ENCODE measurements around the gene OTUB2. TPM values are rescaled to one million over a fixed set of nuclear protein-coding genes. Genes with fewer than 3 reads are reported as not detected.

The OTUB2 gene
- total RNA-seq, 3 donors from 2014 or later (not counting 1 experiment from before 2014, with no cell fraction given), result 0.09 to 0.13 TPM; not detected in 1

DNA sequence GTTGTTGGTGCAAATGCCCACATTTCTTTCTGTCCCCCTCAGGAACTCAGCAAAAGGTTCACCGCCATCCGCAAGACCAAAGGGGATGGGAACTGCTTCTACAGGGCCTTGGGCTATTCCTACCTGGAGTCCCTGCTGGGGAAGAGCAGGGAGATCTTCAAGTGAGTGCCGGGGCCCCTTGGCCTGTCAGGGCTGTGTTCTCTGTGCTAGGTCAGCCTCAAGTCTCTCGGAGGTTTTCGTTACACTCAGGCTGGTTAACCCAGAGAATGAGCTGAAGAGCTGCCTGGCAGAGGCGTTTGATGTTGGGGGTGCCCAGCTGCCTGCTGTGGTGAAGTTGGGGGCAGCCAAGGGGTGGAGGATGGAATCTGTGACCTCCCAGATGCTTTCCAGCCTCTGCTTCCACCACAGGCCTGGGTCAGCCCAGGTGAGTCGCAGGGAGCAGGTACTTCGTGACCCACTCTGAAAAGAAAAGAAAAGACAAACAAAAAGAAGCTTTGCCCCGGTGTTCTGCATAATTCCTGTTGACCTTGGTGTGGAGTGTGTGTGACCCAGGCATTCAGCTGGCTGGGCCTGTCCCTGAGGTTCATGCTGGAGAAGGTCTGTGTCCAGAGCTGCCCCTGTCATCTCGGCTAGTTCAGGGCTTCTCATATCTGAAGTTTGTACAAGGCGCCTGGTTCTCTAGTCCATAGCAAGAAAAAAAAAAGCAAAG lies 12.9 kb downstream of the OTUB2 start:
- Mint-ChIP-seq H3K36me3 (no peaks in the 10 kb centered on the region), H3K4me3 (no peak overlapping the region), H3K27me3 (ENCODE audit: low read depth in 2 of 2) (peaks cover 4 to 6% of the 10 kb centered on the region in 2 donors), H3K27ac (no peak overlapping the region), H3K9me3 (no peaks in the 10 kb centered on the region), H3K4me1 (peaks cover 5% of the 10 kb centered on the region in 2 donors)
- H3K9me3 ChIP-seq (ENCODE audit: control insufficient read depth, insufficient read depth, low read length), result no peaks in the 10 kb centered on the region
- WGBS (ENCODE audit: insufficient coverage), result 92% methylated on average over 11 of the region's 11 CpGs
- no peaks in the 10 kb centered on the region for H3K4me1 ChIP-seq (ENCODE audit: control insufficient read depth, insufficient read depth, low read length)
- DNase-seq, result no peak
- ATAC-seq, result no peak
- no peak for TF ChIP-seq CTCF (IDR thresholded peaks at IDR 0.05)
- H3K27ac ChIP-seq (ENCODE audit: low read length), result no peak overlapping the region
- intact Hi-C loops (cut with micrococcal nuclease), result no loop called here
- no peak overlapping the region for H3K4me3 ChIP-seq (ENCODE audit: low read length)
- H3K36me3 ChIP-seq (ENCODE audit: control insufficient read depth, insufficient read depth, low read length), result no peaks in the 10 kb centered on the region
- H3K27me3 ChIP-seq (ENCODE audit: control insufficient read depth, insufficient read depth, low read length), result no peaks in the 10 kb centered on the region

GRCh38 chr14:94040247-94040646 lies 14.1 kb downstream of the OTUB2 start:
- Mint-ChIP-seq H3K4me1 (peaks cover 5% of the 10 kb centered on the region in 2 donors), H3K27ac (no peak overlapping the region), H3K27me3 (ENCODE audit: low read depth in 2 of 2) (peaks cover 4 to 6% of the 10 kb centered on the region in 2 donors), H3K9me3 (no peaks in the 10 kb centered on the region), H3K36me3 (peaks cover 4% of the 10 kb centered on the region), H3K4me3 (no peak overlapping the region)
- Histone ChIP-seq H3K36me3 (ENCODE audit: control insufficient read depth, insufficient read depth, low read length) (peaks cover 3% of the 10 kb centered on the region), H3K4me3 (ENCODE audit: low read length) (no peak overlapping the region), H3K27ac (ENCODE audit: low read length) (no peak overlapping the region), H3K27me3 (ENCODE audit: control insufficient read depth, insufficient read depth, low read length) (no peaks in the 10 kb centered on the region), H3K9me3 (ENCODE audit: control insufficient read depth, insufficient read depth, low read length) (no peaks in the 10 kb centered on the region), H3K4me1 (ENCODE audit: control insufficient read depth, insufficient read depth, low read length) (no peaks in the 10 kb centered on the region)
- DNase-seq (no peak), ATAC-seq (no peak)
- TF ChIP-seq CTCF (IDR thresholded peaks at IDR 0.05), result no peak
- intact Hi-C loops (cut with micrococcal nuclease), result no loop called here
- 91% methylated on average over 5 of the region's 5 CpGs for WGBS (ENCODE audit: insufficient coverage)

- ATAC-seq (no peak), DNase-seq (no peak)
- 93% methylated on average over 13 of the region's 13 CpGs for WGBS (ENCODE audit: insufficient coverage)
- Histone ChIP-seq H3K9me3 (ENCODE audit: control insufficient read depth, insufficient read depth, low read length) (no peaks in the 10 kb centered on the region), H3K27me3 (ENCODE audit: control insufficient read depth, insufficient read depth, low read length) (no peaks in the 10 kb centered on the region), H3K36me3 (ENCODE audit: control insufficient read depth, insufficient read depth, low read length) (peaks cover 3% of the 10 kb centered on the region), H3K4me1 (ENCODE audit: control insufficient read depth, insufficient read depth, low read length) (no peaks in the 10 kb centered on the region), H3K27ac (ENCODE audit: low read length) (no peak overlapping the region), H3K4me3 (ENCODE audit: low read length) (no peak overlapping the region)
- Mint-ChIP-seq H3K27me3 (ENCODE audit: low read depth in 2 of 2) (peaks cover 4 to 6% of the 10 kb centered on the region in 2 donors), H3K4me3 (no peak overlapping the region), H3K4me1 (peaks cover 5% of the 10 kb centered on the region in 2 donors), H3K9me3 (no peaks in the 10 kb centered on the region), H3K36me3 (peaks cover 9% of the 10 kb centered on the region), H3K27ac (peak overlapping the region in 1 of 2 donors; percentile 12)
- intact Hi-C loops (cut with micrococcal nuclease), result no loop called here
- no peak for TF ChIP-seq CTCF (IDR thresholded peaks at IDR 0.05)
These were observed 14.7 kb downstream of the OTUB2 start for GRCh38 chr14:94040796-94041195.

Measured in natural killer cell (primary cell).